NCI-H128 (cell line): Measurements from ENCODE around the gene BGLAP.

Experiments used
- DNase-seq: peaks from one replicate; lab custom pipeline; 2025; ENCODE audit not compliant: unreplicated experiment; lab: John Stamatoyannopoulos, UW

Gene BGLAP

DNA sequence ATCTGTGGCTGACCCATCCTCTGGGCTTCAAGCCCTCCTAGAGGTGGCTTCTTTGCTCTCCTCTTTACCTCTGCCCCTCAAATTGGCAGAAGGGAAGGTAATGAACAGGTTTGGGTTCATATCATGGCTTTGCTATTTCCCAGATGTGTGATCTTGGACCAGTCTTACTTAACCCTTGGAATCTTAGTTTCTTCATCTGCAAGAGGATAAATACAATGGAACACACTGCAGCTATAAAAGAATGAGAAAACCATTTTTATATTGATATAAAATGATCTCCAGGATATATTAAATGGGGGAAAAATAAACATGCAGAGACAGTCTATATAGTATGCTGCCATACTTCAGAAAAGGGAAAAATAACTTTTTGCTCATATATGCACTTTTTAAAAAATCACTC, 47.9 kb downstream of the BGLAP start:
- no peak for DNase-seq

DNA sequence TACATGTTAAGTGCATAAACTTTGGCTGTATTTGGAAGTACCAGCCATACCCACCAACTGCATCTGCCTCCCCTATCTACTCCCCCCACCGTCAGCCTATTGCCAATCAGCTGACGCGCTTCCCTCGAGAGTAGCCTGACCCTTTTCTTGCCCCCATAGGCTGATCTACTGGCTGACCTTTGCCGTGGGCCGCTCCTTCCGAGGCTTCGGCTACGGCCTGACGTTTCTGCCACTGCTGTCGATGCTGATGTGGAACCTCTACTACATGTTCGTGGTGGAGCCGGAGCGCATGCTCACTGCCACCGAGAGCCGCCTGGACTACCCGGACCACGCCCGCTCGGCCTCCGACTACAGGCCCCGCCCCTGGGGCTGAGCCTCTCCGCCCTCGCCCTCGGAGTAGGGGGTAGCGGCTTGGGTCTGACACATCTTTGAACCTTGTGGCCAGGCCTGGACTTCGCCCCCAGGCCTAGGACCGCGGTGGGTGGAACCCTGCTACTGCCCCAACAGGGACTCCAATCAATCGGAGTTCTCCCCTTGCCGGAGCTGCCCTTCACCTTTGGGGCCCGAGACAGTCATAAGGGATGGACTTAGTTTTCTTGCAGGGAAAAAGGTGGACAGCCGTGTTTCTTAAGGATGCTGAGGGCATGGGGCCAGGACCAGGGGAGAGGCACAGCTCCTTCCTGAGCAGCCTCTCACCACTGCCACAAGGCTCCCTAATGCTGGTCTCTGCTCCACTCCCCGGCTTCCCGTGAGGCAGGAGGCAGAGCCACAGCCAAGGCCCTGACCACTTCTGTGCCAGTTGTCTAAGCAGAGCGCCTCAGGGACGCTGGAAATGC, 49.5 kb downstream of the BGLAP start:
- no peak for DNase-seq
